Upper lobe of right lung (tissue), 1 donor: ENCODE measurements around the gene TMEM9B. TPM values are rescaled to one million over a fixed set of nuclear protein-coding genes. Genes with fewer than 3 reads are reported as not detected.
A peak's percentile ranks its signal among the peaks of the same experiment; 100 is the strongest.
"Not testable (repeated sequence)": the region's sequence is repeated elsewhere in the genome, so short reads cannot be mapped to it uniquely, and the experiment has no call there.

Source experiments
- ATAC-seq: fragments of 200-7000 bp; cut with Tn5 transposase; one replicate; pipeline ENCODE4 v1.9.1; 2020; ENCODE audit warnings: mild to moderate bottlenecking, moderate library complexity
- DNase-seq: peaks from one replicate; pipeline ENCODE4 v3.0.0-alpha.2; 2020
- H3K27ac ChIP-seq: fragments of 200-600 bp; one replicate; pipeline ENCODE4 v1.8.0; 2022
- H3K27me3 ChIP-seq: fragments of 200-600 bp; one replicate; pipeline ENCODE4 v1.8.0; 2022; ENCODE audit warnings: mild to moderate bottlenecking
- H3K36me3 ChIP-seq: fragments of 200-600 bp; one replicate; pipeline ENCODE4 v1.8.0; 2022
- H3K4me1 ChIP-seq: fragments of 200-600 bp; one replicate; pipeline ENCODE4 v1.8.0; 2022
- H3K4me3 ChIP-seq: fragments of 200-600 bp; one replicate; pipeline ENCODE4 v1.8.0; 2022; ENCODE audit warnings: mild to moderate bottlenecking
- H3K9me3 ChIP-seq: fragments of 200-600 bp; one replicate; pipeline ENCODE4 v1.8.0; 2022
- intact Hi-C: fragments of 100-400 bp; cut with DNase I; formaldehyde crosslinking; loops from one replicate; pipeline ENCODE4 v1.11.0; 2022
- long read RNA-seq: library from polyadenylated mRNA; unstranded; transcript quantifications from one replicate; pipeline ENCODE4 v2.0.0, GENCODE V29; 2021
- total RNA-seq: library from RNA; stranded (reverse); fragmentation: NEBNext Ultra II Directional; extraction: Animal tissue kit (Norgen Biotek cat#: 25700); gene quantifications from one replicate; pipeline ENCODE4 v1.2.1, GENCODE V29; 2021
- TF ChIP-seq, protein P1 (sequence below): fragments of 200-600 bp; IDR thresholded peaks from one replicate; pipeline ENCODE4 v1.8.0; 2022; ENCODE audit warnings: antibody characterized with exemption
- donor health status: DM: no; HTN: yes; CAD: no; lungs with severe emphysema.

Gene TMEM9B
- 64.9 TPM for total RNA-seq
- long read RNA-seq, transcript TMEM9B-202 (5 exons, 1,433 nt), result minor isoform, 7 of 228 reads
- long read RNA-seq, transcript TMEM9B-205 (5 exons, 2,083 nt), result major isoform, 206 of 228 reads
- long read RNA-seq, transcript TMEM9B-201 (4 exons, 1,659 nt), result minor isoform, 14 of 228 reads
- long read RNA-seq, partial matches to known transcripts, result 0 of 228 reads
- long read RNA-seq, other reads (novel, unspliced or antisense), result 1 of 228 reads

DNA sequence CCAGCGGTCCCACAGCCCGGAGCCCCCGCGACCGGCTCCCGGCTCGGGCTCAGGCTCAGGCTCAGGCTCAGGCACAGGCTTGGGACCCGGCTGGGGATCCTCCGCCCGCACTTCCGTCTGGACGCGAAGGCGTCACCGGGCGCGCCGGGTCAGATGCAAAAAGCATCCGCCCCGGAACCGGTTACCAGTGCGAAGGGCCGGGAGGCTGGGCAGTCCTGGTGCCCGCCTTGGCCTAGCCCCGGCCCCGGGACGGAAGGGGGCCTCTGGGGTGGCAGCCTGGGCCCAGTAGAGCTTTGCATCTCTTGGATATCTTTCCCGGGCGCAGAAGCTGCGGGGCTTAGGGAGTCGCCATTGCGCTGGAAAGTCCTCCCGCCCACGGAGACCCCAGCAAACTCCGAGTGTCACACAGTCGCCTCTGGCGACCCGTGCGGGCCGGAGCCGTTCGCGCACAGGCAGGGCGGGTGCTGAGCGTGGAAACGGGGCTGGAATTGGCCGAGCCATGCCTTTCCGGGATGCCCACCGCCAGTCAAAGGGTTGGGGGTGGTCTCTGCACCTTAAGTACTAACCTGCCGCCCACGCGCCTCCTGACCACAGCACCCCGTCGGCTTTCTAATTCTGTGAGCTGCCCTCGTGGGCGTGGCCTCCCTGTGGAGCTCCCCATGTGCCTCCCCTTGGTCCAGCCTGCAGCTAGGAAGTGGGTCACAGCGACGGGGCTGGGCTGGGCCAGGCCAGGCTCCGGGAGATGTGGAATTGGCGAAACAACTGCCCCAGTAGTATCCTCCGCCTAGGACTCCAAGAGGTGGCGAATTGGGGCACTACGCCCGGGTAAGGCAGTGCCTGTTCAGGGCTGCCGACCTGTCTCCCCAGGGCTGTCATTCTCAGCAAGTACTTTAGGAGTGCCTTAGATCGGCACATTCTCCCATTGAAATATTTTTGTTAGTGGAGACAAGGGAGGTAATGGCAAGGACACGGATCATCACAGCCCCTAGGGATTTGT is at the start of gene TMEM9B:
TMEM9B (minus strand) TSS at position 119 of the 997 bp plus-strand sequence. CDS start 129 bp downstream, outside the sequence.
- DNase-seq (peak; percentile 97), ATAC-seq (peak; percentile 95)
- no peaks in the 10 kb centered on the region for H3K9me3 ChIP-seq
- intact Hi-C loops, result no loop called here
- TF ChIP-seq, protein P1, sequence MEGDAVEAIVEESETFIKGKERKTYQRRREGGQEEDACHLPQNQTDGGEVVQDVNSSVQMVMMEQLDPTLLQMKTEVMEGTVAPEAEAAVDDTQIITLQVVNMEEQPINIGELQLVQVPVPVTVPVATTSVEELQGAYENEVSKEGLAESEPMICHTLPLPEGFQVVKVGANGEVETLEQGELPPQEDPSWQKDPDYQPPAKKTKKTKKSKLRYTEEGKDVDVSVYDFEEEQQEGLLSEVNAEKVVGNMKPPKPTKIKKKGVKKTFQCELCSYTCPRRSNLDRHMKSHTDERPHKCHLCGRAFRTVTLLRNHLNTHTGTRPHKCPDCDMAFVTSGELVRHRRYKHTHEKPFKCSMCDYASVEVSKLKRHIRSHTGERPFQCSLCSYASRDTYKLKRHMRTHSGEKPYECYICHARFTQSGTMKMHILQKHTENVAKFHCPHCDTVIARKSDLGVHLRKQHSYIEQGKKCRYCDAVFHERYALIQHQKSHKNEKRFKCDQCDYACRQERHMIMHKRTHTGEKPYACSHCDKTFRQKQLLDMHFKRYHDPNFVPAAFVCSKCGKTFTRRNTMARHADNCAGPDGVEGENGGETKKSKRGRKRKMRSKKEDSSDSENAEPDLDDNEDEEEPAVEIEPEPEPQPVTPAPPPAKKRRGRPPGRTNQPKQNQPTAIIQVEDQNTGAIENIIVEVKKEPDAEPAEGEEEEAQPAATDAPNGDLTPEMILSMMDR, result no peak
- peaks cover 32% of the 10 kb centered on the region for H3K4me1 ChIP-seq
- H3K36me3 ChIP-seq, result peaks cover 11% of the 10 kb centered on the region
- peak within 1 kb of the TSS; percentile 81 for H3K4me3 ChIP-seq
- no peaks in the 10 kb centered on the region for H3K27me3 ChIP-seq
- H3K27ac ChIP-seq, result peak within 1 kb of the TSS; percentile 98

DNA sequence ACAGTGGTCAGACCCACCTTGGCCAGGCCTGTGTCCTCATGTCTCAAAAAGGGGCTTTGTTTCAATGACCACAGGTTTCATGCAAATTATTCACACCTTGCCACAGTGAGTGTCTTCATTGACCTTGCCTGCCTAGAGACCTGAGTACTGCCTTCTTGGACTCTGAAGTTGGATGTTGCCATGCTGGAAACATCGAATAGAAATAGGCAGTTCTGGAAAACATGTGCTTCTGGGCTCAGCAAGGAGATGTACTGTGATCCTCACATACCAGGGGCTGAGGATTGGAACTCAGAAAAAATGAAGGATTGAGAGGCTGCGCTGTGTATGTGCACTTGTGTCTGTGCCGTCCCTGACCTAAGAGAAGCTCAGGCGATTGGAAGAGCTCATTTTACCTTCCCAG is 49.1 kb upstream of the TMEM9B start:
- TF ChIP-seq, protein P1, result no peak
- DNase-seq, result no peak
- peaks cover 21% of the 10 kb centered on the region for H3K4me1 ChIP-seq
- no peak for ATAC-seq
- H3K36me3 ChIP-seq, result no peaks in the 10 kb centered on the region
- no peaks in the 10 kb centered on the region for H3K27me3 ChIP-seq
- no peak overlapping the region for H3K27ac ChIP-seq
- intact Hi-C loops, result no loop called here
- no peak overlapping the region for H3K4me3 ChIP-seq
- no peaks in the 10 kb centered on the region for H3K9me3 ChIP-seq

- DNase-seq, intact Hi-C loops, H3K4me1 ChIP-seq, ATAC-seq, H3K27ac ChIP-seq, H3K9me3 ChIP-seq, H3K27me3 ChIP-seq, H3K4me3 ChIP-seq, H3K36me3 ChIP-seq: not testable (repeated sequence)
Observed at GRCh38 chr11:9009538-9009937, 45.3 kb upstream of the TMEM9B start.

DNA sequence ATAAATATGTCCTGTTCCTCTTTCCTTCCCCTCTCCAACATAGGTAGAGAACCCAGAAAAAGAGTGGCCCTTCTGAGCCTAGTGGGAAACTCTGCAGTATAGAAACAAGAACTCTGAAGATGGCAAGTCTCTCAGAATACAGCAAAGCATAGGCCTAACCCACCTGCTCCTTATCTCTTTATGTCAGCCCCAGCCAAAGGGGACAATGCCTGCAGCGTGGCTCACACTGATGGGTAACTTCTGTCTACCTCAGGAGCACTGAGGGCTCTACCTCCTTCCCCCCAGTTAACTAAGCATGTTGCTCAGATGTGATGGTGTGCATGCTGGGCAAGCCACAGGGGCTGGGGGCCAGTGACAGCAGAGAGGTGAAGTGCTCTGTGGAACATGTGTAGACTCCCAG is 44.4 kb upstream of the TMEM9B start:
- no peak overlapping the region for H3K27ac ChIP-seq
- TF ChIP-seq, protein P1, result no peak
- H3K4me3 ChIP-seq, result no peak overlapping the region
- no peaks in the 10 kb centered on the region for H3K36me3 ChIP-seq
- peaks cover 2% of the 10 kb centered on the region for H3K27me3 ChIP-seq
- ATAC-seq (no peak), DNase-seq (no peak)
- peaks cover 9% of the 10 kb centered on the region for H3K4me1 ChIP-seq
- intact Hi-C loops, result no loop called here
- no peaks in the 10 kb centered on the region for H3K9me3 ChIP-seq

DNA sequence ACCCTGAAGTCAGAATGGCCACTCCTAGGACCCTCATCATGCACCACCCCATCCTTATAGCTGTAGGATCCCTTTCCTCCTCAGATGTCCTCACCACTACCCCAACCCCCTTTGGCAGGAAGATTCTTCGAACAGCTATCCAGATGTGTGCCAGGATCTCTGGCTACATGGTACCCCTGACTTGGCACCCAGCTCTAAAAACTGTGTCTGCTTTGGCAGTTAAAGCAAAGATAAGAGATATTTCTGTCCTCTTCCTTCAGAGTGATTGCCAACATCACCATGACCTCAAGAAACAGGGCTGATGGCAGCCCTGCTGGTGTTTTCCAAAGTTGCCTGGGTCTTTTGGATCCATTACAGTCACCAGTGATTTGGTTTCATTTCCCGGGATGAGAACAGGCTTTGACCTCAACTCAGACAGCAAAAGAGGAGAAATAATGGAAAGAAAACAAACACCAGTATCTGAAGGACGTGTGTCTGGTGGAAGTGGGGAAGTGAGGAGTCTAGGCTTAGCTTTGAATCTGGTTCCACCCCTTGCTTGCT is 43.8 kb upstream of the TMEM9B start:
- TF ChIP-seq, protein P1, result no peak
- ATAC-seq, result no peak
- H3K27ac ChIP-seq, result no peak overlapping the region
- no peaks in the 10 kb centered on the region for H3K36me3 ChIP-seq
- peaks cover 15% of the 10 kb centered on the region for H3K4me1 ChIP-seq
- H3K27me3 ChIP-seq, result peaks cover 7% of the 10 kb centered on the region
- intact Hi-C loops, result no loop called here
- H3K9me3 ChIP-seq, result no peaks in the 10 kb centered on the region
- DNase-seq, result no peak
- H3K4me3 ChIP-seq, result no peak overlapping the region

DNA sequence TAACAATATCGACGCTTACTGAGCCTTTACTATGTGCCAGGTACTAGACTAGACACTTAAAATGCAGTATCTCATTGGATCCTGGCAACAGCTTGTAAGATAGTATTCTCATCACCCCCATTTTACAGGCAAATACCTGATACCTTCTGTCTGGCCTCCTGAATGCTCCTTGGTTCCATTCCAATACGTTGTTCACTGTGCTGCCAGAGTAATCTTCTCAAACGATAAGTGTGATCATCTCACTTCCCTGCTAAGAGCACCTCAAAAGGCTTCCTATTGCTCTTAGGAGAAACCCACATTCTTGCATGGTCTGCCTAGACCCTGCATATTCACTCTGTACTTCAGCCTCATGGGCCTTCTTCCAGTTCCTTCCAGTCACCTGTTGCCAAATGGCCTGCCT is 40.8 kb upstream of the TMEM9B start:
- Histone ChIP-seq H3K4me1 (peaks cover 19% of the 10 kb centered on the region), H3K9me3 (no peaks in the 10 kb centered on the region), H3K27me3 (peaks cover 32% of the 10 kb centered on the region), H3K36me3 (no peaks in the 10 kb centered on the region), H3K4me3 (no peak overlapping the region), H3K27ac (no peak overlapping the region)
- intact Hi-C loops, result no loop called here
- TF ChIP-seq, protein P1, result no peak
- DNase-seq (no peak), ATAC-seq (no peak)
